GM12878 (cell line): ENCODE results near the gene NRSN2. TPM values are rescaled to one million over a fixed set of nuclear protein-coding genes. Genes with fewer than 3 reads are reported as not detected.

Experiments
- ATAC-seq: fragments of 200-7000 bp; cut with Tn5 transposase; 3 replicates; pipeline ENCODE4 v1.9.1; 2020; ENCODE audit warnings: mild to moderate bottlenecking, moderate library complexity
- BruUV-seq: library from RNA; stranded (reverse); fragments of 400-500 nt; replicated peaks from 2 replicates; lab custom pipeline; 2021; lab: Mats Ljungman, UMichigan
- CTCF ChIA-PET: fragments of 300-600 bp; sonication (Branson Sonifier 250); formaldehyde crosslinking; extraction: SDS; loops from one replicate; lab custom pipeline; 2021; ENCODE audit warnings: inconsistent platforms; lab: Yijun Ruan, JAX
- POLR2A ChIA-PET: fragments of 350-600 bp; formaldehyde crosslinking; extraction: SDS; loops from one replicate; lab custom pipeline; 2021; ENCODE audit warnings: inconsistent platforms; lab: Charles Lee
- RAD21 ChIA-PET: fragments of 300-600 bp; sonication (Branson Sonifier 250); formaldehyde crosslinking; loops from one replicate; lab custom pipeline; 2023; ENCODE audit warnings: antibody characterized with exemption; ENCODE audit not compliant: unreplicated experiment; lab: Charles Lee
- SMC1A ChIA-PET: fragments of 300-600 bp; sonication (Branson Sonifier 250); formaldehyde crosslinking; loops from one replicate; lab custom pipeline; 2023; ENCODE audit not compliant: unreplicated experiment, uncharacterized antibody; lab: Charles Lee
- DNase-seq: peaks from one replicate; pipeline ENCODE4 v3.0.0-alpha.2; 2011; ENCODE audit warnings: low read depth, low spot score
- FAIRE-seq: peaks from 3 replicates; lab custom pipeline; 2011; peaks lifted over from hg19 to GRCh38; lab: Jason Lieb, UNC
- H2AFZ ChIP-seq: 2 replicates; pipeline ENCODE4 v1.6.0; 2011; ENCODE audit warnings: low read depth, low read length, control low read depth; ENCODE audit not compliant: control insufficient read depth
- H3K27ac ChIP-seq: 2 replicates; pipeline ENCODE4 v1.5.1; 2011; ENCODE audit warnings: control low read depth; ENCODE audit not compliant: control insufficient read depth, insufficient read depth
- H3K27me3 ChIP-seq, 2 experiments: replicated peaks in 1 of 2; 2 replicates each; pipeline versions ENCODE4 v1.6.0 to v1.6.1; 2011; ENCODE audit warnings: low read length in 1 of 2; ENCODE audit not compliant: control insufficient read depth in 2 of 2, insufficient read depth in 2 of 2
- H3K36me3 ChIP-seq, 2 experiments: 2 replicates each; pipeline ENCODE4 v1.5.1; 2011; ENCODE audit warnings: low read length in 1 of 2; ENCODE audit not compliant: control insufficient read depth in 2 of 2, insufficient read depth in 2 of 2
- H3K4me1 ChIP-seq: 2 replicates; pipeline ENCODE4 v1.6.1; 2011; ENCODE audit warnings: mild to moderate bottlenecking, low read length, moderate library complexity, mixed read lengths; ENCODE audit not compliant: control insufficient read depth, insufficient read depth
- H3K4me2 ChIP-seq: 2 replicates; pipeline ENCODE4 v1.6.0; 2011; ENCODE audit warnings: control low read depth; ENCODE audit not compliant: control insufficient read depth, insufficient read depth
- H3K4me3 ChIP-seq: fragments of 200-600 bp; sonication (generic); 2 replicates; pipeline ENCODE4 v1.5.1; 2016
- H3K79me2 ChIP-seq: 2 replicates; pipeline ENCODE4 v1.6.0; 2011; ENCODE audit warnings: low read length; ENCODE audit not compliant: control insufficient read depth, insufficient read depth
- H3K9ac ChIP-seq: 2 replicates; pipeline ENCODE4 v1.8.0; 2011; ENCODE audit warnings: low read length, control low read depth, mixed read lengths; ENCODE audit not compliant: control insufficient read depth, insufficient read depth
- H3K9me3 ChIP-seq: replicated peaks from 3 replicates; pipeline ENCODE4 v1.5.1; 2011; ENCODE audit warnings: mild to moderate bottlenecking, low read length; ENCODE audit not compliant: control insufficient read depth, insufficient read depth
- H4K20me1 ChIP-seq: 2 replicates; pipeline ENCODE4 v1.6.0; 2011; ENCODE audit not compliant: control insufficient read depth, insufficient read depth
- ASH2L ChIP-seq: fragments of 300-600, 200-600 bp; sonication (generic); IDR thresholded peaks from 2 replicates; pipeline ENCODE4 v1.6.1; 2017; ENCODE audit warnings: low read depth, mild to moderate bottlenecking, borderline replicate concordance
- CHD2 ChIP-seq: IDR thresholded peaks from 2 replicates; pipeline ENCODE4 v1.6.1; 2011; ENCODE audit warnings: low read depth, low read length, improper control_type of control experiment, borderline replicate concordance
- CREM ChIP-seq: IDR thresholded peaks from 2 replicates; pipeline ENCODE4 v1.6.1; 2014; ENCODE audit warnings: antibody characterized with exemption, low read depth
- ETV6 ChIP-seq, 2 experiments: fragments of 450-650 bp in 1 of 2; IDR thresholded peaks in 1 of 2; conservative IDR thresholded peaks in 1 of 2; 2 replicates each; pipeline ENCODE4 v1.6.1; 2014; ENCODE audit warnings: antibody characterized with exemption in 1 of 2, borderline replicate concordance in 1 of 2, low read depth in 1 of 2, mild to moderate bottlenecking in 1 of 2, moderate library complexity in 1 of 2
- HDAC2 ChIP-seq: fragments of 200-600 bp; sonication (generic); IDR thresholded peaks from 2 replicates; pipeline ENCODE4 v1.6.1; 2017
- KLF5 ChIP-seq: fragments of 450-650 bp; IDR thresholded peaks from 2 replicates; pipeline ENCODE4 v1.6.1; 2014; ENCODE audit warnings: mild to moderate bottlenecking; ENCODE audit not compliant: partially characterized antibody
- LARP7 ChIP-seq: fragments of 450-650 bp; IDR thresholded peaks from 2 replicates; pipeline ENCODE4 v1.6.1; 2017; ENCODE audit warnings: mild to moderate bottlenecking
- NBN ChIP-seq: fragments of 450-650 bp; IDR thresholded peaks from 2 replicates; pipeline ENCODE4 v1.6.1; 2016
- NFIC ChIP-seq: IDR thresholded peaks from 2 replicates; pipeline ENCODE4 v1.6.1; 2012; ENCODE audit warnings: low read depth, mild to moderate bottlenecking, inconsistent platforms, low read length, moderate library complexity
- NFYA ChIP-seq: IDR thresholded peaks from 2 replicates; pipeline ENCODE4 v1.6.1; 2011; ENCODE audit warnings: low read depth, mild to moderate bottlenecking, low read length, improper control_type of control experiment, borderline replicate concordance
- SMAD5 ChIP-seq: IDR thresholded peaks from 2 replicates; pipeline ENCODE4 v1.6.1; 2016; ENCODE audit warnings: antibody characterized with exemption, low read depth
- TAF1 ChIP-seq: IDR thresholded peaks from 2 replicates; pipeline ENCODE4 v1.6.1; 2011; ENCODE audit warnings: mild to moderate bottlenecking, low read depth, low read length, borderline replicate concordance
- WRNIP1 ChIP-seq: IDR thresholded peaks from 2 replicates; pipeline ENCODE4 v1.6.1; 2011; ENCODE audit warnings: low read depth, low read length, improper control_type of control experiment, borderline replicate concordance
- WGBS: methylation state at CpG from one replicate; pipeline ENCODE4 v1.1.6; 2016; ENCODE audit warnings: low lambda C conversion rate; ENCODE audit not compliant: insufficient replicate concordance, insufficient coverage; ENCODE audit errors: missing lambda C conversion rate; 5-methylcytosine and 5-hydroxymethylcytosine counted together
- in situ Hi-C: fragments of 300-500 bp; cut with MboI; formaldehyde crosslinking; loops from 9 replicates; pipeline ENCODE4 v1.14.3; 2018; ENCODE audit warnings: mixed read lengths
- intact Hi-C: fragments of 100-400 bp; cut with micrococcal nuclease; formaldehyde crosslinking; loops from one replicate; pipeline ENCODE4 v1.14.2; 2022; ENCODE audit not compliant: unreplicated experiment
- polyA plus RNA-seq, 11 experiments: library from polyadenylated mRNA; depleted of rRNA in 4 of 11; unstranded in 6 of 11; stranded (reverse) in 5 of 11; fragments of >200 nt; fragmentation: Nextera tagmentation in 4 of 11; fragmentation: Illumina TruSeq in 1 of 11; extraction: Ambion mirVana in 4 of 11; extraction: Trizol in 1 of 11; gene quantifications; 1 replicate in 1 of 11; 2 replicates in 10 of 11; pipeline versions ENCODE4 v1.2.1 to v1.2.3, GENCODE V29; 2011 to 2016; ENCODE audit warnings: inconsistent platforms in 2 of 11, missing spikeins in 2 of 11, low read depth in 1 of 11
- total RNA-seq, 4 experiments: library from RNA; depleted of rRNA in 3 of 4; stranded (reverse); fragments of >200 nt in 3 of 4; fragmentation: Illumina TruSeq in 1 of 4; extraction: Trizol in 1 of 4; gene quantifications; 2 replicates each; pipeline versions ENCODE4 v1.2.1 to v1.2.3, GENCODE V29; 2013 to 2021
- TF ChIP-seq, protein P1 (sequence below): fragments of 150-350 bp; IDR thresholded peaks from 2 replicates; pipeline ENCODE4 v1.6.1; 2014; ENCODE audit warnings: mild to moderate bottlenecking, low read depth, low read length
- TF ChIP-seq, protein P2 (sequence below): fragments of 450-650 bp; IDR thresholded peaks from 2 replicates; pipeline ENCODE4 v1.6.1; 2017; ENCODE audit warnings: mild to moderate bottlenecking, moderate library complexity

Gene NRSN2
- total and polyA plus RNA-seq, 10 of the 15 experiments (the other 5 are each of a cell fraction or from before 2014, with no cell fraction given) = 6.2 to 32.4 (median 13.0) TPM

DNA sequence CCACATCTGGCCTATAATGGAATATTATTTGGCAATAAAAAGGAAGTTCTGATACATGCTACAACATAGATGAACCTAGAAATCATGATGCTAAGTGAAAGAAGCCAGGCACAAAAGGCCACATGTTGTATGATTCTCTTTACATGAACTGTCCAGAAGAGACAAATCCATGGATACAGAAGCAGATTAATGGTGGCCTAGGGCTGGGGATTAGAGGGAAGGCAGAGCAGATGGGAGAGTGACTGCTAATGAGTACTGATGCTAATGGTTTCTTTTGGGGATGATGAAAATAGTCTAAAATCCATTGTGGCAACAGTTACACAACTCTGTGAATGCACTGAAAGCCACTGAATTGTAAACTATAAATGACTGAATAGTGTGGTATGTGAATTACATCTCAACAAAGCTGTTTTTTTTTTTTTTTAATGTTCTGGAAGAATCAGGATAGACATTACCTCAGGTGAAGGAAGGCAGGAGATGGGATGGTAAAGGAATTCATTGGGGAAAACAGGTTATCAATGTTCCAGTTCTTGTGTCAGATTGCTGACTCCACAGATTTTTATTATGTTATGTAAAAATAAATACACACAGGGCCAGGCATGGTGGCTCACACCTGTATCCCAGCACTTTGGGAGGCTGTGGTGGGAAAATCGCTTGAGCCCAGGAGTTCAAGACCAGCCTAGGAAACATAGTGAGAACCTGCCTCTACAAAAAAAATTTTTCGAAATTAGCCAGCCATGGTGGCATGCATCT is 30.4 kb upstream of the NRSN2 start (continued):
- TF ChIP-seq NFYA (no peak), LARP7 (no peak), KLF5 (no peak), HDAC2 (no peak), CREM (no peak)

DNA sequence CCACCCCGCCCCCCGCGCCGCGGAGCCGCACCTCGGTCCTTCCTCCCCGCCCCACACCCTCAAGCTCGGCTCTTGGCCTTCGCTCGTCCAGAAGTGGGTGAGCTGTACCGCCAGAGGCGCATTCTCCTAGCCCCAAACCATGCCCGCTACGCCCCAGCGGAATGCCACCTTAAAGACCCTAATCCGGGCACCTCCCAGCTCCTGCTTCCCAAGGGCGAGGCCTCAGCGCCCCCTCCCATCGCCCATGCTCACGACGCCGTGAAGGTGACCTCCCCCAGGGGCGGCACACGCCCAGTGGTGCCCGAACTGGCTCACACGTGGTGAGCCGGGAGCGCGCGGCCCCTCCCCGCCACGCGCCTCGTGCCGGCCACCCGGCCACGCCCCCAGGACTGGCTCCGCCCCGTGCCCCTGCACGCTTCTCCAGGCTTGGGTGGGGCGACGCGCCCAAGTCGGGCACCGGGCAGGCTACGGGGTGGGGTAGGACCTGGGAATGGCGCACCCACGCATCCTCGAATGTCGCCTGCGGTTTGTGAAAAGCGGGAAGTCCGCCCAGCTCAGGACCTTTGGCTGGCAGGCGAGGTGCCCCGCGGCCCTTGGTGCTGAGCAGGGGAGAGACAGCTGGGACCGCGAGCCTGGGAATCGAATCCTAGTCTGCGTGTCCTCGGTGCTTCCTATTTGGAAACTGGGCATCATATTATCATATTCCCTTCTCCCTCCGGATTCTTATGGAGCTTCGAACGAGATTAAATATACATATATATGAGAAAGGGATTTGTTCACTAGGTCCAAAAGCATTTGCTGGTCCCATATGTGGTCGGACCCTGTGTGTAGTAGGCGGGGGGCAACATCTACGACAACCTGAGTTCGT is 22.5 kb upstream of the NRSN2 start:
- H3K4me2 ChIP-seq = peak overlapping the region; percentile 97
- no peaks in the 10 kb centered on the region for H3K36me3 ChIP-seq
- CTCF ChIA-PET = interaction anchor here (0.5 to 3.0 kb wide), 6 partner anchors 21 to 107 kb away, joined by 3 to 15 read pairs (median 3); partner anchors contain the start of gene NRSN2
- DNase-seq (no peak), FAIRE-seq (peak; percentile 72), ATAC-seq (peak; percentile 83)
- no peaks in the 10 kb centered on the region for H3K27me3 ChIP-seq
- intact Hi-C loops (loop anchor here (1.0 kb wide), 1 partner anchor 27 kb away; the partner anchor contains the start of gene ZCCHC3), in situ Hi-C loops (no loop called here)
- POLR2A ChIA-PET = interaction anchor here (0.7 to 4.5 kb wide), 4 partner anchors 15 to 35 kb away, joined by 3 to 30 read pairs (median 10); partner anchors contain the start of gene NRSN2
- no peaks in the 10 kb centered on the region for H3K9me3 ChIP-seq
- peak overlapping the region; percentile 75 for H2AFZ ChIP-seq
- SMC1A ChIA-PET = interaction anchor here (1.0 to 3.3 kb wide), 5 partner anchors 12 to 28 kb away, joined by 4 to 15 read pairs (median 6); partner anchors contain the start of gene ZCCHC3
- H3K79me2 ChIP-seq = peaks cover 11% of the 10 kb centered on the region
- peak overlapping the region; percentile 88 for H3K27ac ChIP-seq
- BruUV-seq = TSS peak; percentile 94
- peak overlapping the region; percentile 87 for H3K4me3 ChIP-seq
- WGBS = under 1% methylated on average over 61 of the region's 69 CpGs
- no peaks in the 10 kb centered on the region; the same call in 1 of the 2 replicates for H4K20me1 ChIP-seq
- peak overlapping the region; percentile 83 for H3K9ac ChIP-seq
- RAD21 ChIA-PET = interaction anchor here (1.1 to 2.5 kb wide), 4 partner anchors 16 to 27 kb away, joined by 3 to 11 read pairs (median 4); partner anchors contain the start of gene ZCCHC3
- peaks cover 4% of the 10 kb centered on the region for H3K4me1 ChIP-seq
- TF ChIP-seq ETV6 (conservative IDR thresholded peaks at IDR 0.05 in 1 of 2, IDR thresholded peaks at IDR 0.05 in 1 of 2; ENCODE audit: borderline replicate concordance in 1 of 2, low read depth in 1 of 2) = no peak
- TF ChIP-seq TAF1 = no peak
- TF ChIP-seq NFIC = no peak
- no peak for TF ChIP-seq ASH2L
- no peak for TF ChIP-seq SMAD5
- TF ChIP-seq NBN = 0 out of 2 replicates have a peak, but pooled peaks have one; percentile 50
- TF ChIP-seq, protein P1, sequence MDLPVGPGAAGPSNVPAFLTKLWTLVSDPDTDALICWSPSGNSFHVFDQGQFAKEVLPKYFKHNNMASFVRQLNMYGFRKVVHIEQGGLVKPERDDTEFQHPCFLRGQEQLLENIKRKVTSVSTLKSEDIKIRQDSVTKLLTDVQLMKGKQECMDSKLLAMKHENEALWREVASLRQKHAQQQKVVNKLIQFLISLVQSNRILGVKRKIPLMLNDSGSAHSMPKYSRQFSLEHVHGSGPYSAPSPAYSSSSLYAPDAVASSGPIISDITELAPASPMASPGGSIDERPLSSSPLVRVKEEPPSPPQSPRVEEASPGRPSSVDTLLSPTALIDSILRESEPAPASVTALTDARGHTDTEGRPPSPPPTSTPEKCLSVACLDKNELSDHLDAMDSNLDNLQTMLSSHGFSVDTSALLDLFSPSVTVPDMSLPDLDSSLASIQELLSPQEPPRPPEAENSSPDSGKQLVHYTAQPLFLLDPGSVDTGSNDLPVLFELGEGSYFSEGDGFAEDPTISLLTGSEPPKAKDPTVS = no peak
- 0 out of 2 replicates have a peak, but pooled peaks have one; percentile 19 for TF ChIP-seq CHD2
- 0 out of 2 replicates have a peak, but pooled peaks have one; percentile 51 for TF ChIP-seq WRNIP1
- TF ChIP-seq, protein P2, sequence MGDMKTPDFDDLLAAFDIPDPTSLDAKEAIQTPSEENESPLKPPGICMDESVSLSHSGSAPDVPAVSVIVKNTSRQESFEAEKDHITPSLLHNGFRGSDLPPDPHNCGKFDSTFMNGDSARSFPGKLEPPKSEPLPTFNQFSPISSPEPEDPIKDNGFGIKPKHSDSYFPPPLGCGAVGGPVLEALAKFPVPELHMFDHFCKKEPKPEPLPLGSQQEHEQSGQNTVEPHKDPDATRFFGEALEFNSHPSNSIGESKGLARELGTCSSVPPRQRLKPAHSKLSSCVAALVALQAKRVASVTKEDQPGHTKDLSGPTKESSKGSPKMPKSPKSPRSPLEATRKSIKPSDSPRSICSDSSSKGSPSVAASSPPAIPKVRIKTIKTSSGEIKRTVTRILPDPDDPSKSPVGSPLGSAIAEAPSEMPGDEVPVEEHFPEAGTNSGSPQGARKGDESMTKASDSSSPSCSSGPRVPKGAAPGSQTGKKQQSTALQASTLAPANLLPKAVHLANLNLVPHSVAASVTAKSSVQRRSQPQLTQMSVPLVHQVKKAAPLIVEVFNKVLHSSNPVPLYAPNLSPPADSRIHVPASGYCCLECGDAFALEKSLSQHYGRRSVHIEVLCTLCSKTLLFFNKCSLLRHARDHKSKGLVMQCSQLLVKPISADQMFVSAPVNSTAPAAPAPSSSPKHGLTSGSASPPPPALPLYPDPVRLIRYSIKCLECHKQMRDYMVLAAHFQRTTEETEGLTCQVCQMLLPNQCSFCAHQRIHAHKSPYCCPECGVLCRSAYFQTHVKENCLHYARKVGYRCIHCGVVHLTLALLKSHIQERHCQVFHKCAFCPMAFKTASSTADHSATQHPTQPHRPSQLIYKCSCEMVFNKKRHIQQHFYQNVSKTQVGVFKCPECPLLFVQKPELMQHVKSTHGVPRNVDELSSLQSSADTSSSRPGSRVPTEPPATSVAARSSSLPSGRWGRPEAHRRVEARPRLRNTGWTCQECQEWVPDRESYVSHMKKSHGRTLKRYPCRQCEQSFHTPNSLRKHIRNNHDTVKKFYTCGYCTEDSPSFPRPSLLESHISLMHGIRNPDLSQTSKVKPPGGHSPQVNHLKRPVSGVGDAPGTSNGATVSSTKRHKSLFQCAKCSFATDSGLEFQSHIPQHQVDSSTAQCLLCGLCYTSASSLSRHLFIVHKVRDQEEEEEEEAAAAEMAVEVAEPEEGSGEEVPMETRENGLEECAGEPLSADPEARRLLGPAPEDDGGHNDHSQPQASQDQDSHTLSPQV = no peak
